ENCODE data around the gene INSIG1.

Gene INSIG1

GRCh38 chr7:155274633-155275355 lies 22.9 kb upstream of the INSIG1 start:
- no peak overlapping the region for H3K4ac ChIP-seq (ENCODE audit: low read length)

GRCh38 chr7:155276042-155276799 lies 21.5 kb upstream of the INSIG1 start:
- H3K79me1 ChIP-seq (ENCODE audit: low read depth, low read length) = no peaks in the 10 kb centered on the region
- no peak overlapping the region for H3K4me3 ChIP-seq (ENCODE audit: low read length in 2 of 2)
- no peak overlapping the region for H4K91ac ChIP-seq (ENCODE audit: low read depth, low read length, poor library complexity)
- no peak for DNase-seq (ENCODE audit: low spot score)
- no peak overlapping the region for H2AFZ ChIP-seq (ENCODE audit: low read length)
- no CpG with 5 or more reads among the region's 19 CpGs for WGBS, 2 donors (ENCODE audit: extremely low coverage in 2 of 2, insufficient read length in 2 of 2, insufficient replicate concordance in 1 of 2)
- H2BK120ac ChIP-seq (ENCODE audit: low read depth, low read length) = no peak overlapping the region
- peaks cover 0 to 55% (median 0%) of the 10 kb centered on the region in 3 experiments for H3K27me3 ChIP-seq (ENCODE audit: control insufficient read depth in 3 of 3, insufficient read depth in 3 of 3, low read depth in 1 of 3, low read length in 3 of 3)
- no peak overlapping the region for H2BK5ac ChIP-seq (ENCODE audit: low read length)
- no peak overlapping the region for H2BK15ac ChIP-seq (ENCODE audit: low read length)
- H3K36me3 ChIP-seq (replicated peaks in 1 of 2; ENCODE audit: control insufficient read depth in 2 of 2, insufficient read depth in 2 of 2, low read length in 2 of 2) = no peaks in the 10 kb centered on the region
- H3K9me3 ChIP-seq (replicated peaks in 1 of 2; ENCODE audit: control insufficient read depth in 2 of 2, insufficient read depth in 1 of 2, low read depth in 1 of 2, low read length in 2 of 2) = no peaks in the 10 kb centered on the region
- no peak overlapping the region for H3K9ac ChIP-seq (ENCODE audit: low read depth, low read length, poor library complexity)
- no peak overlapping the region for H3K23ac ChIP-seq (ENCODE audit: low read depth, low read length, poor library complexity)
- no peak overlapping the region for H3K4me2 ChIP-seq (ENCODE audit: insufficient read depth, low read length, poor library complexity, severe bottlenecking)
- no peak overlapping the region for H4K8ac ChIP-seq (ENCODE audit: low read depth, low read length)
- no peak overlapping the region for H2AK5ac ChIP-seq (ENCODE audit: low read depth, low read length)
- no peak overlapping the region for H3K18ac ChIP-seq (ENCODE audit: low read length)
- no peak overlapping the region for H3K27ac ChIP-seq (replicated peaks; ENCODE audit: low read length)
- H3K4ac ChIP-seq (ENCODE audit: low read length) = no peak overlapping the region
- H3K14ac ChIP-seq (ENCODE audit: low read length) = no peak overlapping the region
- peaks cover 0 to 2% of the 10 kb centered on the region in 2 donors for H3K4me1 ChIP-seq (ENCODE audit: control insufficient read depth in 2 of 2, insufficient read depth in 1 of 2, low read depth in 1 of 2, low read length in 2 of 2)
- no peak overlapping the region for H2BK12ac ChIP-seq (ENCODE audit: low read length)

More at GRCh38 chr7:155274633-155275355, 22.9 kb upstream of the INSIG1 start:
- Histone ChIP-seq H3K14ac (ENCODE audit: low read length) (no peak overlapping the region), H2BK12ac (ENCODE audit: low read length) (no peak overlapping the region), H2BK120ac (ENCODE audit: low read depth, low read length) (no peak overlapping the region), H4K91ac (ENCODE audit: low read depth, low read length, poor library complexity) (no peak overlapping the region), H3K27me3 (ENCODE audit: control insufficient read depth in 3 of 3, insufficient read depth in 3 of 3, low read depth in 1 of 3, low read length in 3 of 3) (peaks cover 0 to 47% (median 0%) of the 10 kb centered on the region in 3 experiments), H2AFZ (ENCODE audit: low read length) (no peak overlapping the region), H3K4me2 (ENCODE audit: insufficient read depth, low read length, poor library complexity, severe bottlenecking) (no peak overlapping the region), H3K79me1 (ENCODE audit: low read depth, low read length) (no peaks in the 10 kb centered on the region), H2BK5ac (ENCODE audit: low read length) (no peak overlapping the region), H3K27ac (replicated peaks; ENCODE audit: low read length) (no peak overlapping the region), H3K9ac (ENCODE audit: low read depth, low read length, poor library complexity) (no peak overlapping the region), H3K23ac (ENCODE audit: low read depth, low read length, poor library complexity) (no peak overlapping the region), H3K36me3 (replicated peaks in 1 of 2; ENCODE audit: control insufficient read depth in 2 of 2, insufficient read depth in 2 of 2, low read length in 2 of 2) (no peaks in the 10 kb centered on the region), H3K4me3 (ENCODE audit: low read length in 2 of 2) (no peak overlapping the region), H2BK15ac (ENCODE audit: low read length) (no peak overlapping the region), H4K8ac (ENCODE audit: low read depth, low read length) (no peak overlapping the region), H3K4me1 (ENCODE audit: control insufficient read depth in 2 of 2, insufficient read depth in 1 of 2, low read depth in 1 of 2, low read length in 2 of 2) (peaks cover 0 to 2% of the 10 kb centered on the region in 2 donors), H3K18ac (ENCODE audit: low read length) (no peak overlapping the region), H2AK5ac (ENCODE audit: low read depth, low read length) (no peak overlapping the region), H3K9me3 (replicated peaks in 1 of 2; ENCODE audit: control insufficient read depth in 2 of 2, insufficient read depth in 1 of 2, low read depth in 1 of 2, low read length in 2 of 2) (no peaks in the 10 kb centered on the region)
- no peak for DNase-seq (ENCODE audit: low spot score)
- WGBS, 2 donors (ENCODE audit: extremely low coverage in 2 of 2, insufficient read length in 2 of 2, insufficient replicate concordance in 1 of 2) = no CpG with 5 or more reads among the region's 4 CpGs

GRCh38 chr7:155276800-155277375 lies 20.8 kb upstream of the INSIG1 start:
- Histone ChIP-seq H3K4me2 (ENCODE audit: insufficient read depth, low read length, poor library complexity, severe bottlenecking) (no peak overlapping the region), H3K23ac (ENCODE audit: low read depth, low read length, poor library complexity) (no peak overlapping the region), H2BK120ac (ENCODE audit: low read depth, low read length) (no peak overlapping the region), H4K8ac (ENCODE audit: low read depth, low read length) (no peak overlapping the region), H2AK5ac (ENCODE audit: low read depth, low read length) (no peak overlapping the region), H4K91ac (ENCODE audit: low read depth, low read length, poor library complexity) (no peak overlapping the region), H2BK15ac (ENCODE audit: low read length) (no peak overlapping the region), H3K4me3 (ENCODE audit: low read length in 2 of 2) (no peak overlapping the region), H3K27ac (replicated peaks; ENCODE audit: low read length) (no peak overlapping the region), H2AFZ (ENCODE audit: low read length) (no peak overlapping the region), H3K14ac (ENCODE audit: low read length) (no peak overlapping the region), H3K18ac (ENCODE audit: low read length) (no peak overlapping the region), H3K4me1 (ENCODE audit: control insufficient read depth in 2 of 2, insufficient read depth in 1 of 2, low read depth in 1 of 2, low read length in 2 of 2) (peaks cover 0 to 2% of the 10 kb centered on the region in 2 donors), H3K9ac (ENCODE audit: low read depth, low read length, poor library complexity) (no peak overlapping the region), H3K9me3 (replicated peaks in 1 of 2; ENCODE audit: control insufficient read depth in 2 of 2, insufficient read depth in 1 of 2, low read depth in 1 of 2, low read length in 2 of 2) (no peaks in the 10 kb centered on the region), H3K79me1 (ENCODE audit: low read depth, low read length) (no peaks in the 10 kb centered on the region), H3K27me3 (ENCODE audit: control insufficient read depth in 3 of 3, insufficient read depth in 3 of 3, low read depth in 1 of 3, low read length in 3 of 3) (peaks cover 0 to 57% (median 0%) of the 10 kb centered on the region in 3 experiments), H3K36me3 (replicated peaks in 1 of 2; ENCODE audit: control insufficient read depth in 2 of 2, insufficient read depth in 2 of 2, low read length in 2 of 2) (no peaks in the 10 kb centered on the region), H2BK5ac (ENCODE audit: low read length) (no peak overlapping the region), H2BK12ac (ENCODE audit: low read length) (no peak overlapping the region), H3K4ac (ENCODE audit: low read length) (no peak overlapping the region)
- DNase-seq (ENCODE audit: low spot score) = no peak
- WGBS, 2 donors (ENCODE audit: extremely low coverage in 2 of 2, insufficient read length in 2 of 2, insufficient replicate concordance in 1 of 2) = no CpG with 5 or more reads among the region's 12 CpGs

All from neuronal stem cell (in vitro differentiated cells).